ENCODE data around the gene PTPN18. TPM values are rescaled to one million over a fixed set of nuclear protein-coding genes. Genes with fewer than 3 reads are reported as not detected.

PTPN18 gene
- total RNA-seq, 3 donors from 2014 or later (not counting 1 experiment from before 2014, with no cell fraction given), result 189 to 194 (median 192) TPM

DNA sequence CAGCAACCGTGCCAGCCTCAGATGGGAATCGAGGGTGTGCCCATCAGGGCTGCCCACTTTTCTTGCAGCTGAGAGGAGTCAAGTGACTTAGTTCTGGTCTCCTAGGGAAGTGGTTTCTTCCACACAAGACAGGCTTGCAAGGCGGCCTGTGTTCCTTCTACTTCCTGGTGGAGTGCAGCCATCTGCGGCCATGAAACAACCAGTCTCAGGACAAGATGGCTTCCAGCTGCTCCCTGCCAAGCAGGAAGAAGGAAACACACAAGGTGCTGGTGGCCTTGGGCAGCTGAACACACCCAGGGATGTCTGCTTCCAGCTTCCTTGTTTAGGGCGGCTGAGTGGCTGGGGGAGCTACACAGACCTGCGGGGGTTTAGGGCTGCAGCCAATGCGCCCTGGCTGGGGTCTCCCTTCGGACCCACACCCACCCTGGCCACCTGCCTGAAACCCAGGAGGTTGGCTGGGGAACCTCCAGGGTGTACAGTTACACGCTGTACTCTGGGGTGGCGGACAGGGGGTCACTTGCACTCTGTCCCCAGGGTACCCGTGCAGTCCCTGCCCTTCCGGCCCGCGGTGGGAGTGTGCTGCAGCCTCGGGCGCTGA, 34.7 kb downstream of the PTPN18 start:
- H3K4me1 ChIP-seq (ENCODE audit: control insufficient read depth, insufficient read depth, low read length), result peaks cover 24% of the 10 kb centered on the region

DNA sequence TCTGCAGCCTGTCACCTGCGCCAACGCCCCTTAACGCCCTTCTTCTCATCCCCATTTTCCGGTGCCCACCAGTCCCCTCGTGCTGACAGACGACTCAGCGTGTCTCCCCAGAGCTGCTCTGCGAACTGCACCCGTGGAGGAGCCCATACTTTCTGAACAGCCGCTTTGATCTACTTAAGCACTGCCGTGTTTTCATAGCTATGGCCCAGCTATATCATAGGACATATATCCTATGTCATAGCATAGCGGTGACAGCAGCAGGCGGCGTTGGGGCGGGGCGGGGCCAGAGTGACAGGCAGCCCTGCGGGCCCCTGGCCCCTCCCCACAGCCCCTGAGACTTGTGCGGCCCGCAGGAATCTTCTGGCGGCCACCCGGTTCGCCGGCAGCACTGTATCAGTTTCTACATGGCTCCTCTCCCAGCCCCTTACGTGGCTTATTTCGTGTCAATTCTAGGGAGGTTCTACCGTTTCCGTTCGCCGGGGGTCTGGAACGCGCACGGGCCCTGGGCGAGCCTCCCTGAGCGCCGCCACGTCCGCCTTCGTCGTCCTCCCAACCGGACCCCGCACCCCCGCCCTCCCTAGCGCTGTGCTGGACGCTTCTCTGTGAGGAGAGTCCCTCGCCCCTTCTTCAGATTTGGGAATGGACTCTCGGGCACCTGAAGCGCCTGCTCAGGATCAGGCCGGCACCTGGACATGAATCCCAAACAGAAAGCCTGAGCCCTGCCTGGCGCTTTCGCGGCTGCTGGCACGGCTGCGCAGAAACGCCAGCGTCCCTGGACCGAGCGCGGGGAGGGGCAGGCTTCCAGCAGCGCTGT, 35.4 kb downstream of the PTPN18 start:
- ATAC-seq, result peak; percentile 91 to 97 (median 95)
- intact Hi-C loops (cut with micrococcal nuclease), result no loop called here

More for the DNA sequence above, 34.7 kb downstream of the PTPN18 start:
- Mint-ChIP-seq H3K27me3 (ENCODE audit: low read depth in 2 of 2) (no peaks in the 10 kb centered on the region), H3K9me3 (no peaks in the 10 kb centered on the region), H3K4me3 (peak overlapping the region; percentile 96), H3K36me3 (no peaks in the 10 kb centered on the region), H3K4me1 (peaks cover 30 to 31% of the 10 kb centered on the region in 2 donors), H3K27ac (peak overlapping the region; percentile 82 to 91)
- H3K4me3 ChIP-seq (ENCODE audit: low read length), result peak overlapping the region; percentile 69
- no peaks in the 10 kb centered on the region for H3K27me3 ChIP-seq (ENCODE audit: control insufficient read depth, insufficient read depth, low read length)
- H3K27ac ChIP-seq (ENCODE audit: low read length), result peak overlapping the region; percentile 58
- TF ChIP-seq, protein P1, sequence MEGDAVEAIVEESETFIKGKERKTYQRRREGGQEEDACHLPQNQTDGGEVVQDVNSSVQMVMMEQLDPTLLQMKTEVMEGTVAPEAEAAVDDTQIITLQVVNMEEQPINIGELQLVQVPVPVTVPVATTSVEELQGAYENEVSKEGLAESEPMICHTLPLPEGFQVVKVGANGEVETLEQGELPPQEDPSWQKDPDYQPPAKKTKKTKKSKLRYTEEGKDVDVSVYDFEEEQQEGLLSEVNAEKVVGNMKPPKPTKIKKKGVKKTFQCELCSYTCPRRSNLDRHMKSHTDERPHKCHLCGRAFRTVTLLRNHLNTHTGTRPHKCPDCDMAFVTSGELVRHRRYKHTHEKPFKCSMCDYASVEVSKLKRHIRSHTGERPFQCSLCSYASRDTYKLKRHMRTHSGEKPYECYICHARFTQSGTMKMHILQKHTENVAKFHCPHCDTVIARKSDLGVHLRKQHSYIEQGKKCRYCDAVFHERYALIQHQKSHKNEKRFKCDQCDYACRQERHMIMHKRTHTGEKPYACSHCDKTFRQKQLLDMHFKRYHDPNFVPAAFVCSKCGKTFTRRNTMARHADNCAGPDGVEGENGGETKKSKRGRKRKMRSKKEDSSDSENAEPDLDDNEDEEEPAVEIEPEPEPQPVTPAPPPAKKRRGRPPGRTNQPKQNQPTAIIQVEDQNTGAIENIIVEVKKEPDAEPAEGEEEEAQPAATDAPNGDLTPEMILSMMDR (IDR thresholded peaks at IDR 0.05), result no peak
- no peaks in the 10 kb centered on the region for H3K9me3 ChIP-seq (ENCODE audit: control insufficient read depth, insufficient read depth, low read length)
- 45% methylated on average over 16 of the region's 16 CpGs for WGBS (ENCODE audit: insufficient coverage)
- intact Hi-C loops (cut with micrococcal nuclease), result no loop called here
- peak; percentile 8 to 15 (median 8) for ATAC-seq
- no peaks in the 10 kb centered on the region for H3K36me3 ChIP-seq (ENCODE audit: control insufficient read depth, insufficient read depth, low read length)
- DNase-seq, result peak in 1 of 2 donors; percentile 8

DNA sequence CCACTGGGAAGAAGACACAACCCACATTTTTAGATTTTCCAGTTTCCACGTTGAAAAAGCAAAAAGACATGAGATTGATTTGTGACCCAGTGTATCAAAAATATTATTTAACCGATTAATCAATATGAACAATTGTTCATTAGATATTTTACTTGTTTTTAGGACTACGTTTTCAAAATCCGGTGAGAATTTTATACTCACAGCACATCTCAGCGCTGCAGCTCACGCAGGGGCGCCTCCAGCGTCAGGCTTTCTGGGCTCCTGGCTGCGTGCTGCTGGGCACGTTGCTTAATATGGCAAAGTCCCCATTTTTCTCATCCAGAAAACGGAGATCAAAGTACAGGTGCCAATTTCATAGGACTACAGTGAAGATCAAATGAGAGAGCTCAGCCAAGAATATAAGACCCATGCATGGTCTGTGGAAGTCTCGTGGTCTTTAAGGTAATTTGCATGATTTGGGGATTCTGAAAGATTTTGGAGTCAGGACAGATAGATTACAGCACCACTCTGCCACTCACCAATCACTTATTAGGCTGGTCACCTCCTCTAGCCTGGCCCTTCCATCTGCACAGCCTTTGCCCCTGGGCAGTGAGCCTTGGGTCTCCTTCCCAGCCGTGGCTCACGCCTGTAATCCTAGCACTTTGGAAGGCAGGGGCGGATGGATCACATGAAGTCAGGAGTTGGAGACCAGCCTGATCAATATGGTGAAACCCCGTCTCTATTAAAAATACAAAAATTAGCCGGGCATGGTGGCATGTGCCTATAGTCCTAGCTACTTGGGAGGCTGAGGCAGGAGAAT, 36.2 kb downstream of the PTPN18 start:
- TF ChIP-seq, protein P1 (IDR thresholded peaks at IDR 0.05), result no peak
- DNase-seq (peak in 1 of 2 donors; percentile 13), ATAC-seq (no peak)
- Mint-ChIP-seq H3K36me3 (no peaks in the 10 kb centered on the region), H3K4me3 (peak overlapping the region; percentile 96), H3K27me3 (ENCODE audit: low read depth in 2 of 2) (peaks cover 0 to 2% of the 10 kb centered on the region in 2 donors), H3K27ac (peak overlapping the region; percentile 82 to 91), H3K9me3 (no peaks in the 10 kb centered on the region), H3K4me1 (peaks cover 17 to 30% of the 10 kb centered on the region in 2 donors)
- WGBS (ENCODE audit: insufficient coverage), result 59% methylated on average over 15 of the region's 17 CpGs
- H3K27ac ChIP-seq (ENCODE audit: low read length), result no peak overlapping the region
- H3K27me3 ChIP-seq (ENCODE audit: control insufficient read depth, insufficient read depth, low read length), result no peaks in the 10 kb centered on the region
- intact Hi-C loops (cut with micrococcal nuclease), result no loop called here
- H3K9me3 ChIP-seq (ENCODE audit: control insufficient read depth, insufficient read depth, low read length), result no peaks in the 10 kb centered on the region
- H3K4me3 ChIP-seq (ENCODE audit: low read length), result peak overlapping the region; percentile 69
- H3K36me3 ChIP-seq (ENCODE audit: control insufficient read depth, insufficient read depth, low read length), result no peaks in the 10 kb centered on the region
- H3K4me1 ChIP-seq (ENCODE audit: control insufficient read depth, insufficient read depth, low read length), result peaks cover 24% of the 10 kb centered on the region

More for the DNA sequence above, 35.4 kb downstream of the PTPN18 start:
- no peaks in the 10 kb centered on the region for H3K27me3 ChIP-seq (ENCODE audit: control insufficient read depth, insufficient read depth, low read length)
- peak overlapping the region; percentile 58 for H3K27ac ChIP-seq (ENCODE audit: low read length)
- TF ChIP-seq, protein P1 (IDR thresholded peaks at IDR 0.05), result no peak
- WGBS (ENCODE audit: insufficient coverage), result 3% methylated on average over 58 of the region's 59 CpGs
- H3K36me3 Mint-ChIP-seq, result no peaks in the 10 kb centered on the region
- peak overlapping the region; percentile 69 for H3K4me3 ChIP-seq (ENCODE audit: low read length)
- H3K9me3 Mint-ChIP-seq, result no peaks in the 10 kb centered on the region
- peaks cover 0 to 2% of the 10 kb centered on the region in 2 donors for H3K27me3 Mint-ChIP-seq (ENCODE audit: low read depth in 2 of 2)
- H3K27ac Mint-ChIP-seq, result peak overlapping the region; percentile 82 to 91
- peaks cover 25 to 30% of the 10 kb centered on the region in 2 donors for H3K4me1 Mint-ChIP-seq
- peak overlapping the region; percentile 96 for H3K4me3 Mint-ChIP-seq
- H3K36me3 ChIP-seq (ENCODE audit: control insufficient read depth, insufficient read depth, low read length), result no peaks in the 10 kb centered on the region
- DNase-seq, result peak; percentile 49 to 65
- peaks cover 24% of the 10 kb centered on the region for H3K4me1 ChIP-seq (ENCODE audit: control insufficient read depth, insufficient read depth, low read length)
- H3K9me3 ChIP-seq (ENCODE audit: control insufficient read depth, insufficient read depth, low read length), result no peaks in the 10 kb centered on the region

Data from natural killer cell (primary cell).